Measurements from ENCODE around the gene IL3RA.
"Not testable (repeated sequence)": the region's sequence is repeated elsewhere in the genome, so short reads cannot be mapped to it uniquely, and the experiment has no call there.

The IL3RA gene

DNA sequence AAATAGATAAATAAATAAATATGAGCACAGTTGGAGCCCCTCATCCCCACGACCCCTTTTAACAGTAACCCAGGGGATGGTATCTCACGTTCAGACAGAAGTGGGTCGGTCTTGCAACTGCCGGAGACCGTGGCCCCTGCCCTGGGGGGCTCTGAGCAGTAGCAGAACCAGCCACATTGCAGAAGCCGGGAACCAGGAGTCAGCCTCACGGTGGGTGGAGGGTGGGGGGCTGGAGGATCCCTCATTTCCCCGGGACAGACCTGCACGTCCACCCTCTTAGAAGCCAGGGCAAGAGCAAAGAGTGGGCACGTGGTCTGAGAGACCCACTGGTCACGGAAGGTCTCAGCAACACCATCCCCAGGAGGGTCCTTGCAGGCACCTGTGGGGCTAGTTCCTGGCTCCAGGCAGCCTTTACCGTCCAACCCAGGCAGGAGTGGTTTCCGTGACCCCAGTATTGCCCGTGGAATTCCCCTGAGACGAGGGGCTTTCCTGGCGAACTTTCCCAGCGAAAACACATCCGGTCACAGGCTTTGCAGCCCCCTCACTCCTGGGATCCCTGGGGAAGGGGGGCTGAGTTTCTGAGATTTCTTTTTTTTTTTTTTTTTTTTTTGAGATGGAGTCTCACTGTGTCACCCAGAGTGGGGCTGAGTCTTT is 8.8 kb upstream of the IL3RA start:
- H3K9ac ChIP-seq (ENCODE audit: low read length in 5 of 5): no peak overlapping the region
- peaks cover 0 to 5% (median 0%) of the 10 kb centered on the region in 5 donors for H3K4me1 ChIP-seq (ENCODE audit: control insufficient read depth in 5 of 5, insufficient read depth in 5 of 5, low read length in 5 of 5)
- H3K4me3 ChIP-seq (ENCODE audit: low read depth in 1 of 5, low read length in 5 of 5): no peak overlapping the region
- peaks cover 0 to 11% (median 0%) of the 10 kb centered on the region in 5 donors for H3K27me3 ChIP-seq (ENCODE audit: control insufficient read depth in 5 of 5, insufficient read depth in 4 of 5, low read length in 5 of 5)
- no peaks in the 10 kb centered on the region for H3K36me3 ChIP-seq (ENCODE audit: control insufficient read depth in 5 of 5, insufficient read depth in 5 of 5, low read length in 5 of 5)
- H3K9me3 ChIP-seq (ENCODE audit: control insufficient read depth in 5 of 5, low read length in 5 of 5): no peaks in the 10 kb centered on the region
- no peak overlapping the region for H3K27ac ChIP-seq (ENCODE audit: low read depth, low read length)

DNA sequence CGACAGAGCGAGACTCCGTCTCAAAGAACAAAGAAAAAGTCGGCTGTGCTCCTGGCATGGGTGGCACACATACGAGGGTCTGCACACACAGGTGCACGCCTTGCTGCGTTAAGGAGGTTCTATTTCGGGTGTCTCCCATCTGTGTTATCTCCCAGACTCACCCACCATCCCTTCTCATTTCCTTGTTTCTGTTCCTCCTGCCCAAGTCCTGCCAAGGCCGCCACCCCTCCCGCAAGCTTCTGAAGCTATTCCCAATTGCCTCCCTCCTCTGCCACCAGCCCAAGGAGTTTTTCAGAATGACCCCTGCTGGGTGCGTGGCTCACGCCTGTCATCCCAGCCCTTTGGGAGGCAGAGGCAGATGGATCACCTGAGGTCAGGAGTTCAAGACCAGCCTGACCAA is 6.0 kb upstream of the IL3RA start:
- H3K4me1 ChIP-seq (ENCODE audit: control insufficient read depth in 5 of 5, insufficient read depth in 5 of 5, low read length in 5 of 5): peaks cover 0 to 8% (median 0%) of the 10 kb centered on the region in 5 donors
- H3K27ac ChIP-seq (ENCODE audit: low read depth, low read length): no peak overlapping the region
- no peak overlapping the region for H3K9ac ChIP-seq (ENCODE audit: low read length in 5 of 5)
- H3K27me3 ChIP-seq (ENCODE audit: control insufficient read depth in 5 of 5, insufficient read depth in 4 of 5, low read length in 5 of 5): peaks cover 0 to 11% (median 0%) of the 10 kb centered on the region in 5 donors
- H3K36me3 ChIP-seq (ENCODE audit: control insufficient read depth in 5 of 5, insufficient read depth in 5 of 5, low read length in 5 of 5): no peaks in the 10 kb centered on the region
- peak overlapping the region in 1 of 5 donors; percentile 18 for H3K4me3 ChIP-seq (ENCODE audit: low read depth in 1 of 5, low read length in 5 of 5)
- H3K9me3 ChIP-seq (ENCODE audit: control insufficient read depth in 5 of 5, low read length in 5 of 5): no peaks in the 10 kb centered on the region

DNA sequence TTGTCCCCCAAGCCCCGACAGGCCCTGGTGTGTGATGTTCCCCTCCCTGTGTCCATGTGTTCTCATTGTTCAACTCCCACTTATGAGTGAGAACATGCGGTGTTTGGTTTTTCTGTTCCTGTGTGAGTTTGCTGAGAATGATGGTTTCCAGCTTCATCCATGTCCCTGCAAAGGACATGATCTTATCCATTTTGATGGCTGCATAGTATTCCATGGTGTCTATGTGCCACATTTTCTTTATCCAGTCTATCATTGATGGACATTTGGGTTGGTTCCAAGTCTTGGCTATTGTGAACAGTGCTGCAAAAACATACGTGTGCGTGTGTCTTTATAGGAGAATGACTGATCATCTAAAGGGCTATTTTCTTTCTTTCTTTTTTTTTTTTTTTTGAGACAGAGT is 4.2 kb upstream of the IL3RA start:
- not testable (repeated sequence) for H3K4me3 ChIP-seq (ENCODE audit: low read depth in 1 of 5, low read length in 5 of 5); H3K9me3 ChIP-seq (ENCODE audit: control insufficient read depth in 5 of 5, low read length in 5 of 5); H3K36me3 ChIP-seq (ENCODE audit: control insufficient read depth in 5 of 5, insufficient read depth in 5 of 5, low read length in 5 of 5); H3K27ac ChIP-seq (ENCODE audit: low read depth, low read length); H3K9ac ChIP-seq (ENCODE audit: low read length in 5 of 5)
- Histone ChIP-seq H3K4me1 (ENCODE audit: control insufficient read depth in 5 of 5, insufficient read depth in 5 of 5, low read length in 5 of 5) (peaks cover 0 to 13% (median 6%) of the 10 kb centered on the region in 5 donors), H3K27me3 (ENCODE audit: control insufficient read depth in 5 of 5, insufficient read depth in 4 of 5, low read length in 5 of 5) (peaks cover 0 to 11% (median 0%) of the 10 kb centered on the region in 5 donors)

DNA sequence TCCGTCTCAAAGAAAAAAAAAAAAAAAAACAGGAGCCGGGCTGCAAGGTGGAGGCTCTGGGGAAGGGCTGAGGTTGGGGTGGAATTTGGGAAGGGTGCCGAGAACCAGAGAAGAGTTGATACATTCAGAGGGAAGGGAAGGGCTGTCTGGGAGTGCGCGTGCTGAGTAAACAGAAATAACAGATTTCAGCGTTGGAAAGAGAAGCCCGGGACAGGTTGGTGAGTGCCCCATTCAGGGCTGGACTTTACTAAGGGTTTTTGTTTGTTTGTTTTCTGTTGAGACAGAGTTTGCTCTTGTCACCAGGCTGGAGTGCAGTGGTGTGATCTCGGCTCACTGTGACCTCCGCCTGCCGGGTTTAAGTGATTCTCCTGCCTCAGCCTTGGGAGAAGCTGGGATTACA is 1.7 kb upstream of the IL3RA start:
- Histone ChIP-seq H3K4me3 (ENCODE audit: low read depth in 1 of 5, low read length in 5 of 5) (no peak overlapping the region), H3K9ac (ENCODE audit: low read length in 5 of 5) (no peak overlapping the region), H3K27ac (ENCODE audit: low read depth, low read length) (no peak overlapping the region), H3K9me3 (ENCODE audit: control insufficient read depth in 5 of 5, low read length in 5 of 5) (peaks cover 0 to 9% (median 3%) of the 10 kb centered on the region in 5 donors), H3K4me1 (ENCODE audit: control insufficient read depth in 5 of 5, insufficient read depth in 5 of 5, low read length in 5 of 5) (peaks cover 0 to 17% (median 6%) of the 10 kb centered on the region in 5 donors), H3K27me3 (ENCODE audit: control insufficient read depth in 5 of 5, insufficient read depth in 4 of 5, low read length in 5 of 5) (peaks cover 0 to 4% (median 3%) of the 10 kb centered on the region in 5 donors), H3K36me3 (ENCODE audit: control insufficient read depth in 5 of 5, insufficient read depth in 5 of 5, low read length in 5 of 5) (no peaks in the 10 kb centered on the region)

- peaks cover 0 to 9% (median 8%) of the 10 kb centered on the region in 5 donors for H3K9me3 ChIP-seq (ENCODE audit: control insufficient read depth in 5 of 5, low read length in 5 of 5)
- peaks cover 0 to 22% (median 7%) of the 10 kb centered on the region in 5 donors for H3K4me1 ChIP-seq (ENCODE audit: control insufficient read depth in 5 of 5, insufficient read depth in 5 of 5, low read length in 5 of 5)
- H3K27me3 ChIP-seq (ENCODE audit: control insufficient read depth in 5 of 5, insufficient read depth in 4 of 5, low read length in 5 of 5): peaks cover 0 to 4% (median 0%) of the 10 kb centered on the region in 5 donors
- peak overlapping the region; percentile 70 for H3K27ac ChIP-seq (ENCODE audit: low read depth, low read length)
- peak overlapping the region; percentile 51 to 82 (median 75) for H3K4me3 ChIP-seq (ENCODE audit: low read depth in 1 of 5, low read length in 5 of 5)
- H3K36me3 ChIP-seq (ENCODE audit: control insufficient read depth in 5 of 5, insufficient read depth in 5 of 5, low read length in 5 of 5): peaks cover 0 to 9% (median 6%) of the 10 kb centered on the region in 5 donors
- H3K9ac ChIP-seq (ENCODE audit: low read length in 5 of 5): peak overlapping the region; percentile 24 to 87 (median 75)
Observed at GRCh38 chrX:1336948-1337779, 579 bp downstream of the IL3RA start.

DNA sequence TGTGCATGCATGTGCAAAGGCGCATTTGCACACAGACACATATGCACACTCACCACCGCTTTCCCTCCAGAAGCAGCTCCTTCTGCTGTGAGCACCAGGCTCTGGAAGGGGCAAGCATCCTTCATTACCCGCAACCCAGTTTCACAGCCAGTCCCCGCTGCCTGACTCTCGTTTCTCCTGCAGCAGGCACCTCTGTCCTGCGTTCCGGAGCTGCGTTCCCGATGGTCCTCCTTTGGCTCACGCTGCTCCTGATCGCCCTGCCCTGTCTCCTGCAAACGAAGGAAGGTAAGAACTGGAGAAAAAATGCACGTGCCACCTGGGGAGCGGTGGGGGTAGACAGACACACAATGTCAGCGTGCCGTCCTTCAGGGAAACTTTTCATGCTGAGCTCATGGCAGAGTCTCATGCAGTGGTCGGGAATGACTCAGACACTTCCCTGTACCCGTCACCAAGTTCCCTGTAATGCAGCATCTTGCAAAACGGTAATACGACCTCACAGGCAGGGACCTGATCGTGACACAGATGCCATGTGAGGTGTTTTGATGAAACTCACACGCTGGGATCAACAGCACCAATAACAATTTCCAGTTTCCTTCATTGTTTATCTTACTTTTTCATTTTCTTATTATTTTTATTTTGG is 5.1 kb downstream of the IL3RA start:
- peaks cover 0 to 12% (median 4%) of the 10 kb centered on the region in 5 donors for H3K4me1 ChIP-seq (ENCODE audit: control insufficient read depth in 5 of 5, insufficient read depth in 5 of 5, low read length in 5 of 5)
- H3K9me3 ChIP-seq (ENCODE audit: control insufficient read depth in 5 of 5, low read length in 5 of 5): peaks cover 0 to 9% (median 8%) of the 10 kb centered on the region in 5 donors
- peaks cover 0 to 16% (median 6%) of the 10 kb centered on the region in 5 donors for H3K36me3 ChIP-seq (ENCODE audit: control insufficient read depth in 5 of 5, insufficient read depth in 5 of 5, low read length in 5 of 5)

GRCh38 chrX:1349606-1350005 is 13.0 kb downstream of the IL3RA start:
- not testable (repeated sequence) for H3K4me3 ChIP-seq (ENCODE audit: low read depth in 1 of 5, low read length in 5 of 5); H3K4me1 ChIP-seq (ENCODE audit: control insufficient read depth in 5 of 5, insufficient read depth in 5 of 5, low read length in 5 of 5); H3K27ac ChIP-seq (ENCODE audit: low read depth, low read length); H3K27me3 ChIP-seq (ENCODE audit: control insufficient read depth in 5 of 5, insufficient read depth in 4 of 5, low read length in 5 of 5); H3K9me3 ChIP-seq (ENCODE audit: control insufficient read depth in 5 of 5, low read length in 5 of 5); H3K9ac ChIP-seq (ENCODE audit: low read length in 5 of 5)
- peaks cover 0 to 13% (median 7%) of the 10 kb centered on the region in 5 donors for H3K36me3 ChIP-seq (ENCODE audit: control insufficient read depth in 5 of 5, insufficient read depth in 5 of 5, low read length in 5 of 5)

More for the DNA sequence above, 5.1 kb downstream of the IL3RA start:
- Histone ChIP-seq H3K27me3 (ENCODE audit: control insufficient read depth in 5 of 5, insufficient read depth in 4 of 5, low read length in 5 of 5) (peaks cover 0 to 4% (median 0%) of the 10 kb centered on the region in 5 donors), H3K9ac (ENCODE audit: low read length in 5 of 5) (no peak overlapping the region), H3K4me3 (ENCODE audit: low read depth in 1 of 5, low read length in 5 of 5) (no peak overlapping the region), H3K27ac (ENCODE audit: low read depth, low read length) (no peak overlapping the region)

- Histone ChIP-seq H3K27me3 (ENCODE audit: control insufficient read depth in 5 of 5, insufficient read depth in 4 of 5, low read length in 5 of 5) (no peaks in the 10 kb centered on the region), H3K9ac (ENCODE audit: low read length in 5 of 5) (no peak overlapping the region), H3K36me3 (ENCODE audit: control insufficient read depth in 5 of 5, insufficient read depth in 5 of 5, low read length in 5 of 5) (peaks cover 0 to 9% (median 7%) of the 10 kb centered on the region in 5 donors), H3K9me3 (ENCODE audit: control insufficient read depth in 5 of 5, low read length in 5 of 5) (no peaks in the 10 kb centered on the region), H3K4me3 (ENCODE audit: low read depth in 1 of 5, low read length in 5 of 5) (no peak overlapping the region), H3K4me1 (ENCODE audit: control insufficient read depth in 5 of 5, insufficient read depth in 5 of 5, low read length in 5 of 5) (peaks cover 0 to 5% (median 0%) of the 10 kb centered on the region in 5 donors), H3K27ac (ENCODE audit: low read depth, low read length) (no peak overlapping the region)
Observed at GRCh38 chrX:1351981-1352714, 15.6 kb downstream of the IL3RA start.
